Activated CD4-positive, CD25-positive, alpha-beta regulatory T cell treated with anti-CD3 and anti-CD28 coated beads, Interleukin-2, amount 50 U/mL, for 24 hours (primary cell): ENCODE data around the gene MPP7.

Source experiments
- ATAC-seq, 2 donors: fragments of 150-1000 bp; cut with Tn5 transposase; one replicate each; pipeline ENCODE4 v1.10.0; 2021; ENCODE audit warnings: mild to moderate bottlenecking in 1 of 2, moderate library complexity in 1 of 2

MPP7 gene

GRCh38 chr10:28304032-28304571 lies 1.2 kb upstream of the MPP7 start:
- no peak for ATAC-seq

- ATAC-seq: no peak
Observed at GRCh38 chr10:28302012-28302637, 739 bp downstream of the MPP7 start.

DNA sequence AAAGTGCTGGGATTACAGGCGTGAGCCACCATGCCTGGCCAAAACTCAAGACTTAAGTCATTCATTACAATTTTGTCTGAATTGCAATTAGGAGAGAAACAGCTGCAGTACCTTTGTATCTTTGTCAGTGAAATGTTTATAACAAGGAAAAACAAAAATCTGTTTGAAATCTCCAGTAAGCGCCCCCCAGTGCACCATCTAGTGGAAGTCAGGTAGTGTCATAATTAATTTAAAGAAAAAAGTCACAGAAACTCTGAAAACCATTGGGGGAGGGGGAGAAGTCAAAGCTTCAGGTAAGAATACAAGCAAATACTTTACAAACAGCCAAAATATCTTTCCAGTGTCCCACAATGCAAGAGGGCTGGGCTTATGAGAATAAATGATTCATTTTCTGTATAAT lies 2.8 kb downstream of the MPP7 start:
- ATAC-seq: no peak

- ATAC-seq: no peak
Observed at GRCh38 chr10:28298951-28299350, 3.9 kb downstream of the MPP7 start.

GRCh38 chr10:28296023-28296422 lies 6.8 kb downstream of the MPP7 start:
- no peak for ATAC-seq

DNA sequence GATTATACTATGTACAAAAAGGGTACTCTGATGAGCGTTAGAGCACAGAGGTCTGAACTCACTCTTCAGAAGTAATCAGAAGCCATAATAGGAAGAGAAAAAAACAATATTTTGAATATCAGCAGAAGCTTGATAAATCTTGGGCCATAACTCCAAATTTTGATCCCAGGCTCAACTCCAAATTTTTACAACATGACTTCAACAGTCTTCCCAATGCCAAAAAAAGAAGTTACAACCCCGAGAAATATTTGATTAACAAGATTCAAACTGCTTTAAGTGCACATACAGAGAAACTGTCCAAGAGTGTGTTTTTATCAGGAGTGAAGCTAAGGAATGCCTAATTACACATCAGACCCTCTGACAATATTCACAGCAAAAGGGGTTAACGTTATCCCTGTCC lies 7.5 kb downstream of the MPP7 start:
- ATAC-seq: no peak

DNA sequence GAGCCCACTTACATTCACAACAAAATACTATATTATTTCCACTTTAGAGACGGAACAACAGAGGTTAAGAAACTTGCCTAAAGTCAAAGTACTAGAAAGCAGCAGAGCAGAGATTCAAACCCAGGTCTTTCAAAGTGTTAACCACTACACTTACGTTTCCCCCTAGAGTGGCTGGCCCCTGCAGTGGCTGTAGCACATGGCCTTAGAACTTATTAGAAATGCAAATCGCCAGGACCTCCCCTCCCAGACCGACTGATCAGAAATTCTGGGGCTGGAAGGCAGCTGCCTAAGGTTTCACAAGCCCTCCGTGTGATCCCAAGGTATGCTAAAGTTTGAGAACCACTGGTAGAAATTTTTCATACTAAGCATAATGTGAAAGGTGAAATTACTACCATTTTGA lies 8.1 kb downstream of the MPP7 start:
- no peak for ATAC-seq

DNA sequence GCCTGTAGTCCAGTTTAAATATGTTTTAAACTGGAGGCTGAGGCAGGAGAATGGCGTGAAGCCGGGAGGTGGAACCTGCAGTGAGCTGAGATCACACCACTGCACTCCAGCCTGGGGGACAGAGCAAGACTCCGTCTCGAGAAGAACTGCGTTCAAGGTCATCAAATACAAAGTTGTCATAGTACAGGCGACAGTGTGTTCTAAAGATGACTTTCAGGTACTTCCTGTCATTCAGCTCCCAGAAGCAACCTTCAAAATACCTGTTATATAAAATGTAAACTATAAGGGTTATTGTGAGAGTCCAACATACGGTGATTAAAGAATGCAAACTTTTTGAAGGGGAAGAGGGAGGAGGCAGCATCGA lies 8.7 kb downstream of the MPP7 start:
- ATAC-seq: no peak

DNA sequence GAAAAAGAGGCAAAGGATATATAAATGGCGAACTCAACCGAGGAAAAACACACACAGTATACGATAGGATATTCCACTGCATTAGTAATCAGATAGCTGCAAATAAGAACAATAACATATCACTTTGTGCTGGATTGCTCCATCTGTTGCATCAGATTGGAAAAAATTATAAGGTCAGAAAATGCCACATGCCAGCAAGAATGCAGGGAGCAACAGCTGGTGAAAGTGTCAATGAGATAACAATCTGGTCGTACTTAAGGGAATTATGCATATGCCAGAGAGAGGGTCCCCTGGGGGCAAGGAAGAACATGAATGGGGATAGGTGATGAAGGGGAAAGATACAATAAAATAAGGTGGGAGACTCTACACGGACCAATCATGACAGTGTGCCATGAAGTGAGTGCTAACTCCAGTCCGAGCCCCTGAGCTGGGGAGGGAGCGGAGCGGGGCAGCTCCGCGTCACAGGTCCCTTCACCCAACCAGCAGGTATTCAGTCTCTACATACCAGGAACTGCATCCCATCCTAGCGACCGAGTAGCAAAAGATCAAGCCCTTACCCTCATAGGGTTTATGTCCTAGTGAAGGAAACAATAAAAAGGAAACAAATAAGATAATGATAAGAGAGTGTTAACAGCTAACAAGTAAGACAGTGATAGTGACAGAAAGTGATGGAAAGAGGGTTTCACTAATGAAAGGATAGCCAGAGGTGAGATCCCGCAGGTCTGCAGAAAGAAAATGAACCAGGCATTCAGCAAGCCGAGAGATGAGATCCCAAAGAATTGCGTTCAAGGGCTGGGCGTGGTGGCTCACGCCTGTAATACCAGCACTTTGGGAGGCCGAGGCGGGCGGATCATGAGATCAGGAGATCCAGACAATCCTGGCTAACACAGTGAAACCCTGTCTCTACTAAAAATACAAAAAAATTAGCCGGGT lies 9.4 kb downstream of the MPP7 start:
- ATAC-seq: no peak

GRCh38 chr10:28291881-28292297 lies 11.0 kb downstream of the MPP7 start:
- ATAC-seq: peak; percentile 99

DNA sequence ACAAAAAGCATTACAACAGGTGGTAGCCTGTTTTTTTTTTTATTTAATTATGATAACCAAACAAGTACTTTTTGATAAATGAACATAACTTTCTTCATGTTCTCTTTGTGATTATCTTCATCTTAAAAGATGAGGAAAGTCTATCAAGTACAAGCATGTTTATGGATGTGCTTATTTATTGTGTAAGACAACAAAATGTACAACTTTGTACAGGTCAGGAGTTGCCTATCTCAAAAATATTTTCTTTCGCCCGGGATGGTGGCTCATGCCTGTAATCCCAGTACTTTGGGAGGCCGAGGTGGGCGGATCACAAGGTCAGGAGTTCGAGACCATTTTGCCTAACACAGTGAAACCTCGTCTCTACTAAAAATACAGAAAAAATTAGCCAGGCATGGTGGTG lies 17.0 kb downstream of the MPP7 start:
- ATAC-seq: no peak

- ATAC-seq: no peak
Observed at GRCh38 chr10:28284126-28284525, 18.7 kb downstream of the MPP7 start.

DNA sequence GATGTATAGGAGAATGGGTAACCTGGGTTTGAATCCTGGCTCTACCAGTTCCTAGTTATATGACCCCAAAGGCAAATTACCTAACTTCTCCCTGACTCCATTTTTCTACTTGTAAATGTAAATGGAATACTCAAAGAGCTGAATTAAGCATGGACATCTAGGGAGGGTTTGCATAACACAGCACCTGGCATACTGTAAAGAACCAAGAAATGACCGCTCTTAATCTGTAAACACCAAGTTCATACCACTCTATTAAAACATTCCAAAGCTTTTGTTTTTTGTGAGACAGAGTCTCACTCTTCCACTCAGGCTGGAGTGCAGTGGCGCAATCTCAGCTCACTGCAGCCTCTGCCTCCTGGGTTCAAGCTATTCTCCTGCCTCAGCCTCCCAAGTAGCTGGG lies 19.6 kb downstream of the MPP7 start:
- ATAC-seq: no peak

DNA sequence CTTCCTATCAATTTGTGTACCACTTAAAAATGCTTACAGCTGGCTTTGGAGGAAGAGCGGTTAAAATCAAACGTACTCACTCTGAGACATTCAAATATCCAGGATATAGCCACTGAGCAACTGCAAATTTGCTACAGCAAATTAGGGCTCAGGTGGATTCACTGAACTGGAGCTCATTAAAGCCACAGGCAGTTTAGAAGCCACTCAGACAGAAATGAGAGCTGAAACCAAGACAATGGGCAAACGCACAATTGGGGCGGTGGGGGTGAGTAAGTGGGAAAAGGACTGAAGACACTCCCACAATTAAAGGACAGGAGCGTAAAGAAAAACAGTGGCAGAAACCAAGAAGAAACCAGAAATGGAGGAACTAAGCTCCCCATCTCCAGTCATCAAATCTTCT lies 20.5 kb downstream of the MPP7 start:
- ATAC-seq: no peak

DNA sequence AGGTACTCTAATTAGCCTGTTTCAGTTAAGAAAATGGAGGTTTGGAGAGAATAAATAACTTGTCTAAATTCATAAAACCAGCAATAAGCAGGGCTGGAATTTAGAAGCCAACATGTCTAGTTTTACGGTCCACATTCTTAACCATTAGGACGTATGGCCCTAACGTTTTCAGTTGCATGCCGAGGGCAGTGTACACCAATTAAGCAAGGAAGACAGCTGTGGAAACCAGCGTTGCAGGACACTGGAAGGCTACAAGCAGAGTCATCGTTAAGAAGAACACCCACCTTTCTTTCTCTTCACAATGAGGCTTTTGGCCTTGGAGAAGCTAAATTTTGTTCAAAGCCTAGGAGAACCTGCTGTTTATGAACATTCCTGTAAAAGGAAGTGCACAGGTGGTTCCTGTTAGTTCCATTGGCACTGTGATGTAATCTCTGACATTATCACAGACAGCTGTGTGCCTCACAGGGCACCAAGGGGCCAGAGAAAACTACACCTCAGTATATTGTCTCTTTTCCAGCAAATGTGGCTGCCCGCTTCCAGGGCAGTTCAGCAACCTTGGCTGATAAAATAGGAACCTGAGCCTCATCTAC lies 21.0 kb downstream of the MPP7 start:
- ATAC-seq: no peak

GRCh38 chr10:28280652-28281051 lies 22.2 kb downstream of the MPP7 start:
- no peak for ATAC-seq

DNA sequence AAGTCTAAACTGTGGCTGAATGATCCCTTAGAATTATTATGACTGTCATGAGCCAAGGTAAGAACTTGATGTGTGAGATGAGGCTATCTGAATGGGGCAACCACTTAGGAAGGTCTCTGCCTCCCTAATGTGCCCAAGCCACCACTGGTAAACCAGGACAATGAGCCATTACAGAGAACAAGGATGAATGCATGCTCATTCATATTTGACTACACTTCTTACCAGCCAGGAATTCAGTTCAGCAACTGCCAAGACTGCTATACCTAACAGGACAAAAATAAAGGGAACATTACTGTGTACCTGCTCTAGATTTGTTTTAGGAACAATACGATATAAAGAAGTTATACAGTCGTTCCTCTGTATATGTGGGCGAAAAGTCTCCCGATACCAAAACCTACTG lies 23.0 kb downstream of the MPP7 start:
- no peak for ATAC-seq

- ATAC-seq: no peak
Observed at GRCh38 chr10:28278842-28279241, 24.0 kb downstream of the MPP7 start.

DNA sequence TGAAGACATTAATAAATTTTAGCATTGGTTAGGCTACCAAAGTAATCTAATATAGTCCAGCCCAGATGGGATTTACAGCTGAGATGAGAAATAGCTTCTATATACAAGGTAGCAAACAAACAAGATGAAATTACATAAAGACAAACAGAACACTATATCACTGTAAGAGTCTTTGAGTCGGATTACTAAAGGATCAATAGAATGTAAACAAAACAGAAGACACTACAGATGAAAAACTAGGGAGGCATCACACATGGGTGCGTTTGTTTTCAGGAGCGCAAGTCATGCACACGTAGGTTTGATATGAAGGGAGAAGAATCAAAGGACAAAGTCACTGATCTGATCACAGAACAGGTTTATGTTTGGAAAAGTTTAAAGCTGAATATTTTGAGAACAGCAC lies 26.5 kb downstream of the MPP7 start:
- ATAC-seq: no peak

DNA sequence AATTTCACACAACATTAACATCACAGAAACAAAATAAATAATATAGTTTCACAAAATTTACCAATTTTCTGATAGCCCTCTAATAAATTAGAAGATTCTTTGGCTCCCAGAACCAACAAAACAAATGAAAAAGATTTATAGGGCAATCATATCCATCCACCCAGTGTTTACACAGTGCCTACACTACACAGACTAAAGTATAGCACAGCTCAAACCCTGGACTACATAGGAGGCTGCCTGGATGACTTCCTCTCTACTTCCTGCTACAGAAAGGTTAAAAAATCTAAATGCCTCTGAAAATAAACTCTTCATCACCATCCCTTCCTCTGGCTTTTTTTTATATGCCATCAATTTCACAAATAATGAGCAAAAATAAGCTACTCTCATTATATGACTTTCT lies 28.4 kb downstream of the MPP7 start:
- no peak for ATAC-seq

GRCh38 chr10:28273343-28273742 lies 29.5 kb downstream of the MPP7 start:
- ATAC-seq: no peak

- ATAC-seq: no peak
Observed at GRCh38 chr10:28269842-28270456, 32.9 kb downstream of the MPP7 start.
